GM03348 (cell line): ENCODE results near the gene HERC6.
"Not testable (repeated sequence)": the region's sequence is repeated elsewhere in the genome, so short reads cannot be mapped to it uniquely, and the experiment has no call there.

Source experiments
- DNase-seq: peaks from one replicate; pipeline ENCODE4 v3.0.0; 2012; ENCODE audit warnings: low spot score

HERC6 gene

GRCh38 chr4:88447371-88448095 is 68.9 kb downstream of the HERC6 start:
- no peak for DNase-seq

- DNase-seq = not testable (repeated sequence)
Measured at GRCh38 chr4:88448211-88448765, 69.6 kb downstream of the HERC6 start.

GRCh38 chr4:88448889-88449288 is 70.2 kb downstream of the HERC6 start:
- DNase-seq = no peak

- no peak for DNase-seq
Measured at GRCh38 chr4:88449290-88449689, 70.6 kb downstream of the HERC6 start.

- no peak for DNase-seq
Measured at GRCh38 chr4:88451205-88451604, 72.6 kb downstream of the HERC6 start.

- DNase-seq = no peak
Measured at GRCh38 chr4:88452912-88453311, 74.3 kb downstream of the HERC6 start.

GRCh38 chr4:88456670-88457306 is 78.1 kb downstream of the HERC6 start, which contains the start of gene HERC5:
TSS of gene HERC5 (plus strand) at chr4:88457119. CDS start at chr4:88457270, 151 bp downstream.
- peak; percentile 91 for DNase-seq

- DNase-seq = peak; percentile 41
Measured at GRCh38 chr4:88457307-88458103, 78.9 kb downstream of the HERC6 start.

- no peak for DNase-seq
Measured at GRCh38 chr4:88458104-88458740, 79.6 kb downstream of the HERC6 start.

- no peak for DNase-seq
Measured at GRCh38 chr4:88465653-88466192, 87.1 kb downstream of the HERC6 start.

GRCh38 chr4:88467392-88467791 is 88.7 kb downstream of the HERC6 start:
- no peak for DNase-seq

- no peak for DNase-seq
Measured at GRCh38 chr4:88477229-88477860, 98.7 kb downstream of the HERC6 start.

GRCh38 chr4:88478247-88478646 is 99.6 kb downstream of the HERC6 start:
- no peak for DNase-seq

- DNase-seq = no peak
Measured at GRCh38 chr4:88481537-88481936, 102.9 kb downstream of the HERC6 start.

- DNase-seq = no peak
Measured at GRCh38 chr4:88489100-88489761, 110.6 kb downstream of the HERC6 start.
